Measurements from ENCODE around the gene PHF2. TPM values are rescaled to one million over a fixed set of nuclear protein-coding genes. Genes with fewer than 3 reads are reported as not detected.

The PHF2 gene
- total RNA-seq, 4 donors from 2014 or later = 23.3 to 33.1 (median 28.6) TPM

DNA sequence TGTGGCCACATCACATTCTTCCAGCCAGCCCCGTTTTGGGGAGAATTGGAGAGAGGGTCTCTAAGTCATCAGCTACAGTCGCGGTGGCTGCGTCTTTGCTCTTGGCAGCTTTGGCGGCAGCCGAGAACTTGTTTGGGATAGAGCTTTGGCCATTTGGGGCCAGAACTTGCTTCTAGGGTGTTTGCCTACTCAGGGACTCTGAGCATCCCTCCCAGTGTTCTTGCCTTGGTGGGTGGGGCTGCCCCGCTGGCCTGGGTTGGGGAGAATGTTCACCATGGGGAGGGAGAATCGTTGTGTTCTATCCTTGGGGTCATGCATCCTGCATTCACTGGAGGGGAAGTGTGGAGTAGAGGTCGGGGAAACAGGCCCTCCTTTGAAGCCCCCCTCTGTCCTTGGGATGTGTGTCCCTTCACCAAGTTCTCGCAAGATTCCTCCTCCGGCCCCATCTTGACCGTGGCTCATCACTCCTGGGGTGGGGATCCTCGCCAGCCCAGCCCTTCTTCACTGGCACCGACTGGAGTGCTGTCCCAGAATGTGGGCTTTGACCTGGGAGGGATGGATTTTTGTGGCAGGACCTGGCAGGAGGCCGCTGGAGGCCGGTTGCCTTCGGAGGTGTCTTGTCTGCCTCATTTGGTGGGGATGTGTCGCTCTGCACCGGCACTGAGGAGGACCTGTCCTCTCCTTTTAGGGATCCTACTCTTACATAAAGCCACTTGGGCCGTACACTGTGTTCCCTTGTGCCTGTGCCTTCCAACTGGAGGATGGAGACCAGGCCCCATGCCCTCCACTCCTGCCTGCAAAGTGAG, 3.5 kb downstream of the PHF2 start:
- no peak overlapping the region for H3K4me3 ChIP-seq (ENCODE audit: low read depth, poor library complexity, severe bottlenecking)
- peak in 1 of 2 donors; percentile 82 for DNase-seq (ENCODE audit: low spot score in 2 of 2)
- intact Hi-C loops (cut with DNase I; ENCODE audit: low total_unique reads) = no loop called here
- 82 to 83% methylated on average over 18 to 20 of the region's 20 CpGs for WGBS, 2 donors
- TF ChIP-seq POLR2A (IDR thresholded peaks at IDR 0.05) = no peak
- TF ChIP-seq, protein P1, sequence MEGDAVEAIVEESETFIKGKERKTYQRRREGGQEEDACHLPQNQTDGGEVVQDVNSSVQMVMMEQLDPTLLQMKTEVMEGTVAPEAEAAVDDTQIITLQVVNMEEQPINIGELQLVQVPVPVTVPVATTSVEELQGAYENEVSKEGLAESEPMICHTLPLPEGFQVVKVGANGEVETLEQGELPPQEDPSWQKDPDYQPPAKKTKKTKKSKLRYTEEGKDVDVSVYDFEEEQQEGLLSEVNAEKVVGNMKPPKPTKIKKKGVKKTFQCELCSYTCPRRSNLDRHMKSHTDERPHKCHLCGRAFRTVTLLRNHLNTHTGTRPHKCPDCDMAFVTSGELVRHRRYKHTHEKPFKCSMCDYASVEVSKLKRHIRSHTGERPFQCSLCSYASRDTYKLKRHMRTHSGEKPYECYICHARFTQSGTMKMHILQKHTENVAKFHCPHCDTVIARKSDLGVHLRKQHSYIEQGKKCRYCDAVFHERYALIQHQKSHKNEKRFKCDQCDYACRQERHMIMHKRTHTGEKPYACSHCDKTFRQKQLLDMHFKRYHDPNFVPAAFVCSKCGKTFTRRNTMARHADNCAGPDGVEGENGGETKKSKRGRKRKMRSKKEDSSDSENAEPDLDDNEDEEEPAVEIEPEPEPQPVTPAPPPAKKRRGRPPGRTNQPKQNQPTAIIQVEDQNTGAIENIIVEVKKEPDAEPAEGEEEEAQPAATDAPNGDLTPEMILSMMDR (IDR thresholded peaks at IDR 0.05) = no peak

DNA sequence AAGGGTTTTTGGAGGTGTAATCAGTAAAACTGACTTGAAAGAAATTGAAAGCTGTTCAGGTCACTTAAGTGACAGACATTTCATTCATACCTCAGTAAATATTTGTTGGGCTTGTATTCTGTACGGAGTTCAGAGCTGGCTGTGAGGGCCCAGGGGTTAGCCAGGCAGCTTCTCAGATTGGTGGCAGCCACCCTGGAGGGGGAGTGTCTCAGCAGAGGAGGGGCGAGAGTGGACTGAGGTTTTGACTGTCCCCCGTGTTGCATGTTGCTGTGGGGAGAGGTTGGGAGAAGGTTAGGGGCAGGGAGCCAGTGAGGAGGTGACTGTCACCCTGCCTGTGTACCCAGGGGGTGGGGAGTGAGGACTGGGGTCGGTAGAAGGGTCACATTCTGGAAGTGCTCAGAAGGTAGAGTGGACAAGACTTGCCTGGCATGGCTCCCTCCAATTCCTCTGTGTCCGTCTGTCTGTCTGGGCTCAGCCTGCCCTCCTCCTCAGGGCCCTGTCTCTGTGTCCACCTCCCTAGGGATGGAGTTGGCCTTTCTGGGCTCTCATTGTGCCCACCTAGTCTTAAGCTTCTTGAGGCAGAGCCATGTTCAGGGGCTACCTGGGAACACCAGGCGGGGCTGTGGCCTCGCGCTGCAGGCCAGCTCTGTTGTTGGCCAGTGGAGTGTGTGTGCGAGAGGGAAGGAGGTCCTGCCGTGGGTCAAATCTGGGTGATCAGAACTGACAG, 4.4 kb downstream of the PHF2 start:
- TF ChIP-seq, protein P1 (IDR thresholded peaks at IDR 0.05) = no peak
- TF ChIP-seq POLR2A (IDR thresholded peaks at IDR 0.05) = no peak
- peak in 1 of 2 donors; percentile 78 for DNase-seq (ENCODE audit: low spot score in 2 of 2)
- WGBS, 2 donors = 63 to 65% methylated on average over 9 to 10 of the region's 10 CpGs
- H3K4me3 ChIP-seq (ENCODE audit: low read depth, poor library complexity, severe bottlenecking) = no peak overlapping the region
- intact Hi-C loops (cut with DNase I; ENCODE audit: low total_unique reads) = no loop called here

DNA sequence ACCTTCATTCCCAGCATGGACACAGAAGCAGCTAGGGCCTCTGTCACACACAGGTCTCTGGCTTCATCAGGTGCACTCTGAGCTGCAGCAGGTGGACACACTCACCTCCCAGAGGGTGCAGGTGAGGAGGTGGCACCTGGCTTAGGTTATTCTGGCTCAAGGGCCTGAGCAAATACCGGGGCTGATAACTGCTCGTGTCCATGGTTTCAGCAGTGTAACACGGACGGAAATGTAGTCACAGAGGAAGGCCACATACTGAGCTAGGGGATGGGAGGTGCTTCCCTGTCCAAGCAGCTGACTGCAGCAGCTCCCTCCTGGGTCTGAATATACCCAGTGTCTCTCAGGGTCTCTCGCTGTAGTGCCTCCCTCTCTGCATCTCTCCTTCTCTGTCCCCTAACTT, 5.7 kb downstream of the PHF2 start:
- WGBS, 2 donors = 51 to 68% methylated on average over 5 of the region's 5 CpGs
- no peak overlapping the region for H3K4me3 ChIP-seq (ENCODE audit: low read depth, poor library complexity, severe bottlenecking)
- intact Hi-C loops (cut with DNase I; ENCODE audit: low total_unique reads) = no loop called here
- TF ChIP-seq POLR2A (IDR thresholded peaks at IDR 0.05) = no peak
- TF ChIP-seq, protein P1 (IDR thresholded peaks at IDR 0.05) = no peak
- no peak for DNase-seq (ENCODE audit: low spot score in 2 of 2)

DNA sequence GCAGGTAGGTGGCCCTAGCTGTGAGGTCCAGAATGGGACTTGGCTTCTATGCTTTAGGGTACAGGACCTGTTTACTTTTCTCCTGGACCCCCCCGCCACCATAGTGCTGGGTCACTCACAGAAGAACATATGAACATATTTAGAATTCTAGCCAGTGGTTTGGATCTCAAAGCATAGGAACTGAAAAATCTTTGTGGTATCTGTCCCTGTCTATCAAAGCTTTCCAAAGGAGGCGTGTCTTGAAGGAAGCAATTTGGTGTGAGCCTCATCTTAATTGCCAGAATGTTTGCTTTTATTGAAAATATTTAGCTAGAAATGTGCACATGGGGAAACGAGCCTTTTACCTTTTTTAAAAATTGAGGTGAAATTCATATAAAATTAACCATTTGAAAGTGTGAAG, 6.2 kb downstream of the PHF2 start:
- no peak for TF ChIP-seq POLR2A (IDR thresholded peaks at IDR 0.05)
- TF ChIP-seq, protein P1 (IDR thresholded peaks at IDR 0.05) = no peak
- intact Hi-C loops (cut with DNase I; ENCODE audit: low total_unique reads) = no loop called here
- peak in 1 of 2 donors; percentile 57 for DNase-seq (ENCODE audit: low spot score in 2 of 2)
- no peak overlapping the region for H3K4me3 ChIP-seq (ENCODE audit: low read depth, poor library complexity, severe bottlenecking)
- 73 to 85% methylated on average over 3 of the region's 3 CpGs for WGBS, 2 donors

GRCh38 chr9:93585259-93585658, 8.9 kb downstream of the PHF2 start:
- WGBS, 2 donors = 97 to 100% methylated on average over 4 of the region's 4 CpGs
- TF ChIP-seq, protein P1 (IDR thresholded peaks at IDR 0.05) = no peak
- no peak for TF ChIP-seq POLR2A (IDR thresholded peaks at IDR 0.05)
- peak in 1 of 2 donors; percentile 72 for DNase-seq (ENCODE audit: low spot score in 2 of 2)
- no peak overlapping the region for H3K4me3 ChIP-seq (ENCODE audit: low read depth, poor library complexity, severe bottlenecking)
- intact Hi-C loops (cut with DNase I; ENCODE audit: low total_unique reads) = no loop called here
